Measurements from ENCODE around the gene ZBTB2.

DNA sequence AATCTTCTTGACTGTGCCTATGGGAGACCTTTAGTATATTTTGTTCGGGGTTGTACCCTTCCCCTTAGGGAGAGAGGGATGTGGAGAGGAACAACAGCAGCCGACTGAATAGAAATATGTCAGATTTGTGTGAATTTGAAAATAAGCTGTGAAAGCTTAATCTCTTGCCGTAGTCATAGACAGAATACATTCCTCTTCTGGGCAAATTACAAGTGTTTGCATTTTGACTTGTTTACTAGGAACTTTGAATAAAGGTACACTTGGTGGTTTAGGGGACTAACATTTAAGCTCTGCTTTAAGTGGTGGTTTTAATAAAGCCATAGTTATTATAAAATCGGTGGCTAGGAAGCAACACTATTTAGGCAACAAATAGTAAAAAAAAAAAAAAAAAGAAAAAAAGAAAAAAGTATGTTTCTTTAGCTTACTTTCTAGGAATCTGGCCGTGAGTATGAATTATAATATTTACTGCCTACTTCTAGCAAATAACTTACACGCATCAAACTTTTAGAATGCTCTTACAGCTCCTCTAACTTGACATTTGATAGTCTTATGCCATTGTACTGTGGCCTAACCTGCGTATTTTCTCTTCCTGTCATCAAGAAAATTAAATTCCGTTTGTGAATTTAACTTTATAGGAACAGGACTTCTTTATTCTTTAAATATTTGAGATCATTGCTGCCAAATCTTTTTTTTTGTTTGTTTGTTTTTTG lies 65.1 kb downstream of the ZBTB2 start:
- TF ChIP-seq, protein P1, sequence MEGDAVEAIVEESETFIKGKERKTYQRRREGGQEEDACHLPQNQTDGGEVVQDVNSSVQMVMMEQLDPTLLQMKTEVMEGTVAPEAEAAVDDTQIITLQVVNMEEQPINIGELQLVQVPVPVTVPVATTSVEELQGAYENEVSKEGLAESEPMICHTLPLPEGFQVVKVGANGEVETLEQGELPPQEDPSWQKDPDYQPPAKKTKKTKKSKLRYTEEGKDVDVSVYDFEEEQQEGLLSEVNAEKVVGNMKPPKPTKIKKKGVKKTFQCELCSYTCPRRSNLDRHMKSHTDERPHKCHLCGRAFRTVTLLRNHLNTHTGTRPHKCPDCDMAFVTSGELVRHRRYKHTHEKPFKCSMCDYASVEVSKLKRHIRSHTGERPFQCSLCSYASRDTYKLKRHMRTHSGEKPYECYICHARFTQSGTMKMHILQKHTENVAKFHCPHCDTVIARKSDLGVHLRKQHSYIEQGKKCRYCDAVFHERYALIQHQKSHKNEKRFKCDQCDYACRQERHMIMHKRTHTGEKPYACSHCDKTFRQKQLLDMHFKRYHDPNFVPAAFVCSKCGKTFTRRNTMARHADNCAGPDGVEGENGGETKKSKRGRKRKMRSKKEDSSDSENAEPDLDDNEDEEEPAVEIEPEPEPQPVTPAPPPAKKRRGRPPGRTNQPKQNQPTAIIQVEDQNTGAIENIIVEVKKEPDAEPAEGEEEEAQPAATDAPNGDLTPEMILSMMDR (IDR thresholded peaks at IDR 0.05; ENCODE audit: low read length) = no peak
- TF ChIP-seq EZH2 (IDR thresholded peaks at IDR 0.05; ENCODE audit: borderline replicate concordance, low read length) = no peak

All from OCI-LY1 (cell line).